IPS-18c (cell line): ENCODE results near the gene RPL31.

Experiments used
- H3K4me3 ChIP-seq: 2 replicates; pipeline ENCODE4 v1.7.0; 2013; ENCODE audit warnings: low read depth, mild to moderate bottlenecking, low read length, moderate library complexity; ENCODE audit not compliant: insufficient read depth
- H3K9me3 ChIP-seq: one replicate; pipeline ENCODE4 v1.6.1; 2013; ENCODE audit warnings: mild to moderate bottlenecking, low read length, moderate library complexity; ENCODE audit not compliant: control insufficient read depth, insufficient read depth

Gene RPL31

DNA sequence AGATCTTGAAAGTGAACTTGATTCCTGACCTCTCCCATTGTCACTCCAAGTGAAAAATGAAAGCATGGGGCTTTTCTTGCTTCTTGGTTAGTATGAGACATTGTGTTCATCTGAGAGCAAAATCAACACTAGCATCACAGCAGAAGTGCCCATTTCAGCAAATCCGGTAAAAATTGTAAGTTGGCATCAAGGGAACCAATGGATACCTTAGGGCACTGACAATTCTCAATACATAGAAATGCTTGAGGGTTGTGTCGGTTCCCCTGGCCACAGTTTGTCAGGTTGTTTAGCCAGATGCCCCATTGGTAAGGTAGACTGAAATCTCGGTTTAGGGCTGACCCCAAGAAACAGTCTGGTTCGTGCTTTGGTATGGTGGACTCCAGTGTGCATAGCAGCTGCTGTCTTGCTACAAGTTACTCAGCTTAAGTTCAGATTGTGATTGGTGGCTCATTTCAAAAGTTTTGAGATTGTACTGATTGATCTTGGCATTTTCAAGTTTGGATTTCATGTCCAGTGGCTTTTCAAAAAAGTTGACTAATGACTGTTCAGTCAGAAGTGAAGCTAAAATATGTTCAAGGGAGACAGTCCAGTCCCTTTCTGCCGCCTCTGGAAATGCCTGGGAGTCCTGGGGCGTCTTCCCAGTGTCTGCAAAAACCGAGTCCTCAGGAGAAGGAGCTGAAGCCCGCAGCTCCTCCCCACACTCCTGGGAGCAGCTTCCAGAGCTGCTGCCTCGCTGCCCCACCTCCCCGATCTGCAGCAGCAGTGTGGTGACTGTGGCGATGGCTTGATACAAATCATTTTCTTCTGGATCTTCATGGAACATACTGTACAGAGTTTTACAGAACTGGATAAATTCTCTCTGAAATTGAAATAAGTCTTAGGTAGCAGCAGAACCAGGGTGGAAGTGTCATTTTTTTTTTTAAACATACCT lies 5.6 kb downstream of the RPL31 start:
- Histone ChIP-seq H3K9me3 (no peaks in the 10 kb centered on the region), H3K4me3 (no peak overlapping the region)

GRCh38 chr2:101011152-101011551 lies 9.1 kb downstream of the RPL31 start:
- no peak overlapping the region for H3K4me3 ChIP-seq
- no peaks in the 10 kb centered on the region for H3K9me3 ChIP-seq

DNA sequence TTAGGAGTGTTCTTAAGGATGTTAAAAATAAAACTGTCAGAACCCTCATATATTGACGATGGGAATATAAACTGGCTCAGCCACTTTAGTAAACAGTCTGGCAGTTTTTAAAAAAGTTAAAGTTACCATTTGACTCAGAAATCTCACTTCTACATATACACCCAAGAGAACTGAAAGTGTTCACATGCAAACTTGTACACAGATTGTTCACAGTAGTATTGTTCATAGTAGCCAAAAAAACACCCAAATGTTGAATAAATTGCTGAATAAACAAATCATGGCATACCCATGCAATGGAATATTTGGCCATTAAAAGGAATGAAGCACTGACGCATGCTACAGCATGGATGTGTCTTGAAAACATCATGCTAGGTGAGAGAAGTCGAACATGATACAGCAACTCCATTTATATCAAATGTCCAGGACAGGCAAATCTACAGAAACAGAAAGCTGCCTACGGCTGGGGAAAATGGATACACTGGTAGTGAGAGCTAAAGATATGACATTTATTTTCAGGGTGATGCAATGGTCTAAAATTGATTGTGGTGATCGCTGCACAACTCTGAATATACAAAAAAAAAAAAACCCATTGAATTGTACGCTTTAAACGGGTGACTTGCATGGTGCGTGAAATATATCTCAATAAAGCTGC lies 10.1 kb downstream of the RPL31 start:
- no peak overlapping the region for H3K4me3 ChIP-seq
- no peaks in the 10 kb centered on the region for H3K9me3 ChIP-seq

DNA sequence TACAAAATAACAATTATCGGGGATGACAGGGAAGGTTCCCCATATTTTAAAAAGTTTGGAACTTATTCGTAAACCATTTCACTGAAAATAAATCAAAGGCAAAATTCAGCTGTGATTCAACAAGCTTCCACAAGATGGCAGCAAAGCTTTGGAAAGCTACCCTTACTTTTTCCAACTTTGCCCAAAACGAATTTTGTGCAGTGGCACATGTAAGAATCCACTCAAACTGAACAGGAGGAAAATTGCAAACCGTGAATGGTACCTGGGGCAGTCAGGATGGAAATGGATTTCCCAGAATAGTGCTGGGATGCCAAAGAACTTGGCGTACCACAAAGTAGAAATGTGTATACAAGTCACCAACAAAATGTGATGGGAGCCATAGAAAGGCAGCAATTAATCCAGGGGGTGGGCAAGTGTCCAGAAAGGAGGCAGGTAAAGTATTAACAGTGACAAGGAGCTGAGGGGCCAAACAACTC lies 10.7 kb downstream of the RPL31 start:
- H3K9me3 ChIP-seq, result no peaks in the 10 kb centered on the region

DNA sequence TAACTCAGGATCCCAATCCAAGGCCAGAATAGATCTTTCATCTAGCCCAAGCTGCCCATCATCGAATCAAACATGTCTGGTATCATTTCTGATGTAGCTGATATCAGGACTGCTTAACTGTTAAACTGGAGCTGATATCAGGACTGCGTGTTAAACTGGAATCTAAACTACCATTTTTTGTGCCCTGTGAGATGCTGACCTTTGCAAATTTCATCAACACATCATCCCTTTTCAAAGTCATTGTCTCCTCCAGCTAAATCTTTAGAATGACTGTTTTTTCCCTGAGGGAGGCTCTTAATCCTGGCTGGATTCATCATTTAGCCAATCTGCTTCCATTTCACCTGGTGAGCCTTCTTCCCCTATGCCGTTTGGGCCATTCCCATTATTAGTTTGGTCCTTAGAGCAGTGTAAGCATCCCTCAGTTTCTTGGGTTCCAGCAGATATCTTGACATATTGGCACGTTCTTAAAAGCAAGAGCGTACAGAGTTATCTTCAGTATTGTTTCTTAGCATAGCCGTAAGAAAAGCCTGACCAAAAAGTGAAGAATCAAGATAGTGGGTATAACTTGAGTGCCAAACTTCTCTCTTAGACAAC lies 12.3 kb downstream of the RPL31 start:
- no peaks in the 10 kb centered on the region for H3K9me3 ChIP-seq

More for the DNA sequence above, 10.7 kb downstream of the RPL31 start:
- H3K4me3 ChIP-seq, result no peak overlapping the region

GRCh38 chr2:101017371-101017770 lies 15.3 kb downstream of the RPL31 start:
- Histone ChIP-seq H3K9me3 (no peaks in the 10 kb centered on the region), H3K4me3 (no peak overlapping the region)

More for the DNA sequence above, 12.3 kb downstream of the RPL31 start:
- H3K4me3 ChIP-seq, result no peak overlapping the region

DNA sequence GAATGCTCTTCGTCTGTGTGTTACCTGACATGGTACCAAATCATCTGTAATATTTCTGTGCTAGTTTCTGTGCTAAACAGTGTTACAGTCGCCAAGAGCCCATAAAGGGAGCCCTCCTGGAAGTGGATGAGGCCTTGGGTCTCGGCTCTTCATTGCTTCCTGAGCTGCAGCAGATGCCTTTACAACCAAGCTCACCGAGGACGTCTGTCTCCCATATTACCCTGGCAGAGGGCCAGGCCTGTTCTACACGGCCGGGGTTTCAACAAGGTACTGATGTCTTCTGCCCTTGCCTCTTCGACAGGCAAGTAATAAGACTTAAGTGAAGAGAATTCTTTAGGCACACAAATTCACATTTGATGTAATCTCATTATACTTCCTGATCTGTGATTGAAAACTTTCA lies 16.8 kb downstream of the RPL31 start:
- Histone ChIP-seq H3K9me3 (no peaks in the 10 kb centered on the region), H3K4me3 (no peak overlapping the region)

DNA sequence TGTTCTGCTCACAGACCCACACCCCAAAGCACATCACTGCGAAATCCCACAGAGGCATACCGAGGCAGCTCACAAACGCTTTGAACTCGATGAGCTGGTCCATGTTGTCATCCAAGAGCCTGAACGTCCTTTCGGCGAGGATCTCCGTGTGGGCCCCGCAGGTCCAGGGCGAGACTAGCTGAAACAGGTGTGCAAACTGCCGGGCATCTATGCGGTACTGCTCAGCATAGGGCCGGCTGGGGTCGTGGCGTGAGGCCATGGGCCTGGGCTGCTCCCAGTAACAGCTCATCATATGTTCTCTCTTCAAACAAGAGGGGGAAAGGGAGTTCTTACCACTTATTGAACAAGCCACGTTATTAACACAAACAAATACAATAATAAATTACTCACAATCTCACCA lies 20.1 kb downstream of the RPL31 start:
- no peaks in the 10 kb centered on the region for H3K9me3 ChIP-seq
- no peak overlapping the region for H3K4me3 ChIP-seq

DNA sequence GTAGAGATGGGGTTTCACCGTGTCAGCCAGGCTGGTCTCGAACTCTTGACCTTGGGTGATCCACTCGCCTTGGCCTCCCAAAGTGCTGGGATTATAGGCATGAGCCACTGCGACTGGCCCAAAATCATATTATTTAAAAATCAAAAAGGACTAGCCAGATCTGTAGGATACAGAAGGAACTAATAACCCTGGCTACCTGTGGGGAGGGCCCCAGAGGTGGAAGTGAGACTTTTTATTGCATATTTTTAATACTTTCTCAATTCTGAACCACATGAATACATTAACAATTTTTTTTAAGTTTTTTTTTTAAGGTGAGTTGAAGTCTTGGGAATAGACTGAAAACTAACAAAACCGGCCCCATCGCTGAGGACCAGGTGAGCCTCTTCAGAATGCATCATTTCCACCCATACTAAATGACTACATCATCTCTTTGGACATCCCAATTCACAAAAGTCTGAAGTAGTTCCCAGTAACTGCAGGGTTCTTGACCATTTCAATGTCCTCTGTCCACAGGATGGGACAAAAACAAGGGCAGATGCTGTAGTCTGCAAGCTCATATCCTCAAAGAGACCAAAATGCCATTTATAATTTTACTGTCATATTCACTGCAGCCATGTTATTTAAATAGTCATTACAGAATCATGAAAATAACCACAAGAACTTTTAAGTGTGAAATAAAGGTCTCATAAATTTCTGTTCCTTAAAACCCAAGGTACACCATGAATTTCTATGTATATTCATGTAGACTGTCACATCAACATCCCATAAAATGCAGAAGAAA lies 21.4 kb downstream of the RPL31 start:
- Histone ChIP-seq H3K9me3 (no peaks in the 10 kb centered on the region), H3K4me3 (no peak overlapping the region)

GRCh38 chr2:101025561-101025960 lies 23.5 kb downstream of the RPL31 start:
- H3K9me3 ChIP-seq, result no peaks in the 10 kb centered on the region
- H3K4me3 ChIP-seq, result no peak overlapping the region

DNA sequence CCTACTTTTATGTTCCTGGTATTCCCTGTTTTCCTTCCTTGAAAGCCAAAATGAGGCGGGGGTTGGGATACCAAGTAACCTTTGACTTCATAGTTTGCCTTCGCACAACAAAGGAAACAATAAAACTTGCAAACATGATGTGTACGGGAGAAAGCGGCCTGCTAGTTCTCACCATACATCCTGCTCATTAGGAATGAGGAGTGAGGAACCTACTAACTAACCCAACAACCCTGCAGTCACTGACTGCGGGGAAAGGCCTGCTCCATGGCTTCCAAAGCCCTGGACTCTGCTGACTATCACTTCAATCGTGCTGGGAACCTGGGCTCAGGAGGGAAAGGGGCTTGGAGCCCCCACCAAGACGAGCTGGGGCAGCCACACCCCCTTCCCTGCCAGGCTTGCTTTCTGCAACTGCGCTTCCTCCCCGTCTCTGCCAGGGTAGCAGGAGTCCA lies 24.2 kb downstream of the RPL31 start:
- Histone ChIP-seq H3K4me3 (no peak overlapping the region), H3K9me3 (no peaks in the 10 kb centered on the region)

GRCh38 chr2:101026923-101027469 lies 24.9 kb downstream of the RPL31 start:
- no peak overlapping the region for H3K4me3 ChIP-seq
- no peaks in the 10 kb centered on the region for H3K9me3 ChIP-seq

DNA sequence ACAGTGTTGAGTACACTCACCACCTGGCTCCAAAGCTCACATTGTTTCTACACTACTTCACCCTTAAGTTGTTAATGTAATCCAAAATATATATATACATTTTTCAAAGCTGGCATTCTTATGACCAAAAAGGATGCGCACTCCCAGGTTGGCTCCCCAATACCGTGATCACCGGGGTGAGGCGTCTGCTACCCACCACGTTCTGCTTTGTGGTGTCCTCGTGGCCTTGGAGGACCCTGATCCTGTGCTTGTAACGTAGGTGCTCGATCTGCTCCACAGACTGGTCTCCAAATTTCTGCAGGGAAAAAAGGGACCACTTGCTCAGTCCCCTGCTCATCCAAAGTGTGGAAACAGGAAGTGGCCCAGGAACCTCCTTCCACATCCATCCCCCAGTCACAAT lies 25.8 kb downstream of the RPL31 start:
- no peak overlapping the region for H3K4me3 ChIP-seq
- no peaks in the 10 kb centered on the region for H3K9me3 ChIP-seq

DNA sequence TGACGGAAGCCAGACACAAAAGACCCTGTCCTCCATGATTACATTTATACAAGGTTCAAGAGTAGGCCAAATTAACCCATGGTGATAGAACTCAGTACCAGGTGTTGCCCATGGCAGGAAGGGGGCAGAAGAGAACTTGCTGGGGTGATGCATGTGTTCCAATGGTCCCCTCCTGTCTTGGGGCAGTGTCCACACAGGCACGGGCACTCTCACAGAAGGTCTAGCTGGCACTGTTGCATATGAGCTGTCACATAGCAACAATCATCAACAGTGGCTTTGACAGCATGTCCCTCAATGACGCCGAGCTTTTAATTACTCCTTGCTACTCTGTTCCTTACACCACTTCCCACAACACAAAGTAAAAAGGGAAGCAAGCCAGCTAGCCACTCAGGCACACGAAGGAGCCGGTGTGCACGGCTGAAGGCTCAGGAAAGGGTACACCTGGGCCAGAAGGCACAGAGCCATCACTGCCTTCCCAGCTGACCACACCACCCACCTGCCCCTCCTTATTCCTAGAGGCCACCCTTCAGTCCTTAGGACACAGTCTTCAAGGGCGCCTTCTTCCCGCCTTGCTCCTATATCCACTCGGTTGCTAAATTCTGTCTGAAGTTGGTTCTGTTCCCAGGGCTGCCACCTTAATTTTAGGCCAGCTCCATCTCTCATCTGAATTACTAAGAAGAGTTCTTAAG lies 28.9 kb downstream of the RPL31 start:
- Histone ChIP-seq H3K9me3 (no peaks in the 10 kb centered on the region), H3K4me3 (no peak overlapping the region)

DNA sequence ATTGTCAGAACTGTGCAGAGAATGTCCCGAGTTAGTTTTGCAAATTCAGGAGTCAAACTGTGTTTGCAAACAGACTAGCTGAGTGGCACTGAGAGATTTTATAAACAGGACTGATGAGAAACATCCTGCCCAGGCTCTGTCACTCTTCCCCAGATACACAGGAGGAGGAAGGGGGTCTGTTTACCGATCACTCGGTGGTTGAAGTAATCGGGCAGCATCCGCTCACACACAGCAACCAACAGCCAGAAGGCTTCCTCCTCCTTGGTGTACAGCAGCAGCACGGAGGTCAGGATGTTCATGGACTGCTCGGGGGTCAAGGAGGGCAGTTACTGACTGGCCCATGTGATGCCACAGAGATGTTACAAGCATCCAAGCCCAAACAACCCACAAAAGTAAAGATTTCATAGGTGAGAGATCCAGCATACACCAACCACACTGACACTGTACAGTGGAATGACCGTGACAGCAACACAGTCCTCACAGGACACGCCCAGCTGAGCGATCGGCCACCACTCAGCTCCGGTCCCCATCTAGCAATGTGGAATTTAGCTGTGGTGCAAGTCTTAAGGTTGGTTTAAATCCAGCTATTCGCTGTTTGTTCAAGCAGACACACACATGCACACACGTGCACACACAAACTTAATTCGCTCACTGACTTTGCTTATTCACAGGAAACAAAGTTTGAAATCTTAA lies 30.1 kb downstream of the RPL31 start:
- no peak overlapping the region for H3K4me3 ChIP-seq
- H3K9me3 ChIP-seq, result no peaks in the 10 kb centered on the region

DNA sequence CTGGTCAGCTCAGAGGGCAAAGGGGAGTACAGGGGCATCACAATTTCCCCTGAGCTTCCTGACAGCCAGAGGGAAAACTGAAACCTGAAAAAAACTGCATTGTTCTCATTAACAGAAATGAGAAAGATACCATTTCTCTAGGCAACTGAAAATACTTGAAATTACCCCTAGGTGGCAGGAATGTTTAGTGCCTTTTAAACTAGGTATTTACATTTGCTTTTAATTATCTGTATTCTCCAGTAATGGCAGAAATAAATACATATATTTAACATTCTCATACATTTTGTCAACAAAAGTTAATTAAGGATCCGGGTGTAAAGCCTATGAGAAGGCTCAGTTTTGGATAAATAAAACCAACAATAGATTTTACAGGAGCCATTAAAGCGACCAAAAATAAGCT lies 34.5 kb downstream of the RPL31 start:
- Histone ChIP-seq H3K9me3 (no peaks in the 10 kb centered on the region), H3K4me3 (no peak overlapping the region)
